Fibroblast of gingiva (primary cell): ENCODE measurements around the gene TGFBR3.

Source experiments
- DNase-seq: peaks from one replicate; pipeline ENCODE4 v3.0.0-alpha.2; 2011; ENCODE audit warnings: low read depth

TGFBR3 gene

DNA sequence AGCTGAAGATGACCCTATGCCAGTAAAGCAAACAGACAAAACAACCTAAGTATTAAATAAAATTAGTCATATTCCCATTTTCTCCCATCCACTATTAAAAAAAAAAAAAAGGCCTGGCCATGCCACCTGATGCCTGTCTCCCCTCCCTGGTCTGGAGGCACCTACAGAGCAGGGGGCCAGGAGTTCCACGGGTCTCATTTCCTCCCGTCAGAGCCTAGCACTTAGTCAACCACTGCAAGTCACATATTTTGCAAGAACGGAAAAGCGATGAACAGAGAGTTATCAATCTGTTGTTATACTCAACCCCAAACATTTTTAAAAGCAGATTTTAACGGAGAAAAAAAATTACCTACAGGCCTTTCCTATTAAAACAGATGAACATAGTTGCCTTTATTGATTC lies 59.3 kb downstream of the TGFBR3 start:
- DNase-seq = no peak

DNA sequence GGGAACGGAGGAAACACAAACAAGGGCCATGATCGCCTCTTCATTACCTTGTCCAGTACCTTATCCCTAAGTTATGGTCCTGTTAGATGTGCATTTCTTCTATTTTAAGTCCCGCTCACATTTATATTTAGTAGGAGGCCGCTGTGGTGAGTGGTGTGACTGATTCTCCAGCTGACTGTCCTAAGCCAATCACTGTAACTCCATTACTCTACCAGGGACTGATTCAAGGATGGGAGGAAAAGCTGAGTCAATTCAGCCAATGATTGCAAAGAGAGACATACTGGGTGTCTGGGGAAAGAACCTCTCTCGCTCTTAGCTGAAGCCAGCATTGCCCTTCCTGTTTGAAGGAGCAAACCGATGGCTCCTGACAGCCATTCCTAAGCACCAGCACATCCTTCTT lies 59.7 kb downstream of the TGFBR3 start:
- no peak for DNase-seq

DNA sequence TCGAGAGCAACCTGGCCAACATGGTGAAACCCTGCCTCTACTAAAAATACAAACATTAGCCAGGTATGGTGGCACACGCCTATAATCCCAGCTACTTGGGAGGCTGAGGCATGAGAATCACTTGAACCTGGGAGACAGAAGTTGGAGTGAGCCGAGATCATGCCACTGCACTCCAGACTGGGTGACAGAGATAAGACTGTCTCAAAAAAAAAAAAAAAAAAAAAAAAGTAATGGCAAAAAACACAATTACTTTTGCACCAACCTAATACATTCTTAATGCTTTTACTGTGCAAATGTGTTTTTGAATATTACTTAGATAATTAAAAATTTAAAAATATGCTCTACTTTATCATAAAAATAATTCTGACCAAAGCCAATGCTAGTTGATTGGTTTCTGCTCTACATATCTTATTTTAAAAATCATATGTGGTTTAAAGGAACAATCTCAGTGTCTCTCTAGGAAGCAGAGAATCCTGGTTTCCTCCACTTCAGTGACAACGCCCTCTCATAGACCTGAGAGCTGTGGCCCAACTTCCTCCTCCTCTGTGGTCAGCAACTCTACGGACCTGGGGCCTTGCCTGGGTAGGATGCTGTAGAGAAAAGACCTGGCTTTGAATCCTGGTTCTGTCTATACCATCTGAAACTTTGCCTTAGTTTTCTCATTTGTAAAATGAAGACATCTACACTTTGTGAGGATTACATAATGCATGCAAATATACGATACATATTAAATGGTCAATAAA lies 64.7 kb downstream of the TGFBR3 start:
- no peak for DNase-seq

DNA sequence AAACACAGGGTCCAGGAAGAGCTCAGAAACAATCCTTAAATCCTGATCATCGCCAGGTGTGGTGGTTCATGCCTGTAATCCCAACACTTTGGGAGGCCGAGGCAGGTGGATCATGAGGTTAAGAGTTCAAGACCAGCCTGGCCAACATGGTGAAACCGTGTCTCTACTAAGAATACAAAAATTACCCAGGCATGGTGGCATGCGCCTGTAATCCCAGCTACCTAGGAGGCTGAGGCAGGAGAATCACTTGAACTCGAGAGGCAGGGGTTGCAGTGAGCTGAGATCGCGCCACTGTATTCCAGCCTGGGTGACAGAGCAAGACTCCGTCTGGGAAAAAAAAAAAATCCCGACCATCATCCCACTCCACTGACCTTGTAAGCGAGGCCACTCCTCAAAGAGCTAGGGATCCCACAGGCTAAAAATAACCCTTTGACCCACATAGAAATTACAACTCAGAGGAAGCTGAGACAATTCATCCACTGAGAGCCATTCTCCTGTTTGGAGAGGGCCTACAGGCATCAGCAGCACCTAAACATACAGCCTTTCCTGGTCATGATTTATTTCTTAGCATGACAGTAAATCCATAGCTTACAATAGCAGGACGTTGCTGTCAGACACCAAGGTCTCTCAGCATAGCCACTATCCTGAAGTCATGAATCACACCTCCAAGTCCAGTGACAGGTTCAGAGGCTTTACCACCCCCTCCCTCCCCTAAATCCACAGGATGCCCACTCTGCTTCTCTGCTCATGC lies 66.7 kb downstream of the TGFBR3 start:
- no peak for DNase-seq

DNA sequence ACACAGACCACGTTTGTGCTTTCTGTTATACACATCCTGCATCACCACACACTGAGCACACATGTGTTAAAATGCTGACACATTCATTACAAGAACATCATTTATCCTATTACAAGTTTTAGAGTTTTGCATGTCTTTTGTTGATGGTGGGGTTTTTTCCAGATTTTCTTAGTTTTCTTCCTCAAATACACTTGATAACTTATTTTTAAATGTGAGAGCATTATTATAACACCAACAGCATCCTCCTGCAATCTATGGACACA lies 67.3 kb downstream of the TGFBR3 start:
- no peak for DNase-seq

DNA sequence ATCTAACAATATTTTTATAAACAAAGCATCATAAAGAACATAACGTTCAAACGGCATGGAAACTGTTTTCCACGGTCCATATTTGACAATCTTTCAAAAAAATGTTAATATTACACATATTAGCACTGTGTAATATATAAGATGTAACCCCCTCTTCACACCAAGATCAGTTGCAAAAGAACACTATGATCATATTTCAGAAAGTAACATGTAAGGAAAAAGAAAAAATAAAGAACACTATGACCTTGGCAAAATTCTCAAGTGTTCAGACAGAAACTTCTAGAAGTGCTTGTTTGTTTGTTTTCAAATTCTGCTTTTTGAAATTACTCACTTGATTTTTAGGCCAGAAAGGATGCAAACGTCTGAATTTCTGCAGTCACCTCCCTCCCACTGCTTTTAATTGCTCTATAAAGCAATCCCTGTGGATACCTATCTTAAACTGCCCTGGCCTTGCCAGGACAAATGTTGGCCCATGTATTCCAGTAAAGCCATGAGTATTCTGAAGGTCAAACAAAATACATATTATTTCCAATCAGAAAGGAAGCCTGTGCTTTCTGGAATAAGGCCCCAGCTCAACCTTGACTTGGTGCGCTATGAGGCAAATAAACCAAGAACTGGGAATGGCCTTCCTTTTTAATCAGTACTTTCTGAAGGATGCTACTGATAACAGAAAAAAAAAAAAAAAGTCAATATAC lies 68.6 kb downstream of the TGFBR3 start:
- DNase-seq = peak; percentile 26

DNA sequence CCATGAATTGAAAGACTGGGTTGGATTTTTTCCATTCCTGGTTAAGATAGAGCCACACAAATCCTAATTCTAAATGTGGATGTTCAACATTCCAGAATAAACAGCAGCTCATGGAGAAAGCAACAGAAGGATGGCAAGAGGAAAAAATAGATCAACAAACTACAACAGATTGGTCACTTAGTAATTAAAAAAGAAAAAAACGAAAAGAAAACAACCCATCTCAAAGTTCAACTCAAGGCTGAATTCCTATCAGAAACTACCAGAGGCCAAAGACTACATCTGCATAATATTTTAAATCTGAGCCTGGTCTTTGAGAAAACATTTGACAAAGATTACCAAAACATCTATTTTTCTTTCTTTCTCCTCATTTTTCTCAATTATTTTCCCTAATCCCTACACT lies 69.9 kb downstream of the TGFBR3 start:
- no peak for DNase-seq

DNA sequence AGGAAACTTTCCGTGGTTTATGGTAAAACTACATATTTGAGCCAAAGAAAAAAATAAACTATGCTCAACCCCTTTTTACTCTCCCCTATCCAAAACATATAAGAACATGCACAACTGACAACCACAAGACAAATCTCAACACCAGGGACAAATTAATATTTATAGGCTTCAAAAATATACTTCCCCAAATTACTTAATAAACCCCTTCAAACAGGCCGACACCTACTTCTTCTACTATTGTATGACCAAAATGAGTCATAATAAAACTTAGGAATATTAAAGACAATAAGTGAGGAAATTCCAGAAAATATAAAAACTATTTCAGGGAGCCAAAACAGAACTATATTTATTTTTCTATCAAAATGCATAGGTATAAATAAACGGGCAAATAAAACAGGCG lies 71.5 kb downstream of the TGFBR3 start:
- no peak for DNase-seq

DNA sequence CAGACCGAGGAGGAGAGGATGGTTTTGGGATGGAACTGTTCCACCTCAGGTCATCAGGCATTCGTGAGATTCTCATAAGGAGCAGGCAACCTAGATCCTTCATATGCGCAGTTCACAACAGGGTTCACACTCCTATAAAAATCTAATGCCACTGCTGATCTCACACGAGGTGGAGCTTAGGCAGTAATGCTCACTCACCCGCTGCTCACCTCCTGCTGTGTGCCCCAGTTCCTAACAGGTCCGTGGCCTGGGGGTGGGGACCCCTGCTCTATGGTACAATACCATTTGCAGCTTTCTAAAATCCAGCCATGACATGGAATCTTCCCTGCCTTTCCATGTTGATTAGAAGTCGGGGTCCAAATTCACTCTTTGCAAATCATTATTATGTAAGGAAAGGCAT lies 72.1 kb downstream of the TGFBR3 start:
- DNase-seq = no peak

DNA sequence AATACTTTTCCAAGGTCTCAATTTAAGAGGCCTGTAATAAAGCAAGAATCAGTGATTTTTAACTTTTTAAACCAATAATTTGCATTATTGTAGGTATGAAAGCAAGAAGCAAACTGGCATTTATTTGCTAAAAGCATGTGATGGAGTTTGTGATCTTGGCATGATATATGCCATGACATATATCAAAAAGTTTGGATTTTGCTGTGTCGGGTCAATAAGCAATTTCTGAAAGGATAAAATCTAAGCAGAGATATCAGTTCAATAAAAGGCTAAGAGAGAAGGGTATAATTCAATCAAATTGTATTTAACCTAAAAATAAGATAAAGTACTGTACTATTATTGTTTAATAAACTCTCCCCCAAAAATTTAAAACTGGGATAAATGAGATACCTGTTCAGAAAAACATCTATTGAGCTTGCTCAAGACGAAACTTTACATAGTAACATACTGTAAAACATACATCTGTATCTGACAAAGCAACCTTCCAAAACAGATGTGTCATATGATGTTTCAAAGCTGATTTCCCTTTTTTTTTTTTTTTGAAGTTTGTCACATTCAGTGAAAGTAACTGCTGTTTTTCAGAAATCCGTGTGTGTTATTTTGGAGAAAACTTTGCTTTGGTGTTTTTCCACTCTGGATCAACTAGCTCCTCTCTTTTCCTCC lies 74.5 kb downstream of the TGFBR3 start:
- DNase-seq = no peak

DNA sequence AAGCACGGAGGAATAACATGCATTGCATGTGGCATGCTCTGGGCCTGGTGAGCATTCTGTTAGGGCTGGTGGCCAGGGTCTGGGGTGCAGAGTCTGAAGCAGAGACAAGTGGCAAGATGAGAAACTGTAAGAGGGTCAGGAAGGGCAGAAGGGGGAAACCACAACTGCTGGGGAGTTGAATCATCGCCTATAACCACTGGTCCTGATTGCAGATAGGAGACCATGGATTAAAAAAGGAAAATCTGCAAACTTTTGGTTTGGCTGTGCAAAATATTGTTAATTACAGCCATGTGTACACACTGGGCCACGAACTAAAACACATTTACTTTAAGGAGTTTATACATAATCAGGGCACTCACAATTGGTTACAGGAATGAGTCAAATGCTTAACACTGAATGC lies 76.6 kb downstream of the TGFBR3 start:
- no peak for DNase-seq

DNA sequence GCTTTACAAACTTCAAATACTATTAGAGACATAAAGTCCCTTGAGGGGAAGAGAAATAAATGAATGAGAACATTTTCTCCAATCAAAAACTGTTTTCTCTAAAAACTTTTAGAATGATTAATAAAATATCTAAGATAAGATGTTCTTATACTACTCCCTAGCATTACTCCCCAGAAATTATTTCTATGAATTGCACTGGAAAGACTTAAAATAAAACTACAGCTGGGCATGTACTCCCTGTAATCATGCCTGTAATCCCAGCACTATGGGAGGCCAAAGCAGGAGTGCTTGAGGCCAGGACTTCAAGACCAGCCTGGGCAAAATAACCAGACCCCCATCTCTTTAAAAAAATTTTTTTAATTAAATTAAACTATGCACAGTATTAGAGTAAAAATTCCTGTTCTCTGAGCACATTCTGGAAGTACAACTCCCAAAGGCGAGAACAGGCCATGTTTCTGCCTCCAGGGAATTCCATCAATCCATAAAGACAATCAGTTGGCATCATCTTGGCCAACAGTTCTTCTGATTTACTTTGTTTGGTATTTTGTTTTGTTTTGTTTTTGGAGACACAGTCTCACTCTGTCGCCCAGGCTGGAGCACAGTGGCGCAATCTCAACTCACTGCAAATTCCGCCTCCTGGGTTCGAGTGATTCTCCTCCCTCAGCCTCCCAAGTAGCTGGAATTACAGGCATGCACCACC lies 77.9 kb downstream of the TGFBR3 start:
- DNase-seq = no peak

DNA sequence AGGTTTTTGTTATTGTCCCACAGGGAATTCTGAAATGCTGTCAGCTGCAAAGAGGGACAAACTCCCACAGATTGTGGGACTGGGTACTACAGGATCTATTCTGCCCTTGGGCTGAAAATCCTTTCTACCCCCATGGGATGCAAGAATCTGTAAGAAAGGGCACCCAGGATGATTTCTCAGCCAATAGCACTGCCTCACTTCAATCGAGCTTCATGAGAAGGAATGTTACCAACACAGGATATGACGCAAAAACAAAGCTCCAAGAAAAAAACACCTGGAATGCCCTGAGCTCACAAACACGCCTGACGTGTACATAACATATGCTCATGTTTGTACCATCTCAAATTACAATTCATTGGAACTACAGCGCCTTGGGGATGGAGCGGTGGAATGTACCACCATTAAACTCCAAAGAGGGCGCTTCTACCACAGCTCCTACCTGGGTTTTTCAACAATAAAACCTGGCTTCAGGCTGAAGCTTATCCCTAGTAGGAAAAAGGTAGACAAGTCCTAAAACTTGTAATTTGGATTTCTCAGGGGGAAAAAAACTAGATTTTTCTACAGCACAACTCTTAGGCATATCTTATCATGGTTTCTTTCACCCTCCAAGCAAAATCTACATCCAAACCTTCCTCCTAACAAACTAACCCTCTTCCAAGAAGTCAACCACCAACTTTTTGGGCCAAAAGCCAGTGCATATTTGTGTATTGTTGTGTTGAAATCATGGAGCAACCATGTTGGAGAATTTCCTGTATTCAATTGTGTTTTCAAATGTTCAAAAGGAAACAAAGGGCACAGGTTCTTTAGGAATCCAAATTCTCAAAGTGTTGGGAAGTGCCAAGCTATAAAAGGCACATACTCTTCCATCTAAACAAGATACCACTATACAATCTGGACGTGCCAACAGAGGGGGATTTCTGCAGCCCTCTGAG lies 78.9 kb downstream of the TGFBR3 start:
- DNase-seq = peak; percentile 81

DNA sequence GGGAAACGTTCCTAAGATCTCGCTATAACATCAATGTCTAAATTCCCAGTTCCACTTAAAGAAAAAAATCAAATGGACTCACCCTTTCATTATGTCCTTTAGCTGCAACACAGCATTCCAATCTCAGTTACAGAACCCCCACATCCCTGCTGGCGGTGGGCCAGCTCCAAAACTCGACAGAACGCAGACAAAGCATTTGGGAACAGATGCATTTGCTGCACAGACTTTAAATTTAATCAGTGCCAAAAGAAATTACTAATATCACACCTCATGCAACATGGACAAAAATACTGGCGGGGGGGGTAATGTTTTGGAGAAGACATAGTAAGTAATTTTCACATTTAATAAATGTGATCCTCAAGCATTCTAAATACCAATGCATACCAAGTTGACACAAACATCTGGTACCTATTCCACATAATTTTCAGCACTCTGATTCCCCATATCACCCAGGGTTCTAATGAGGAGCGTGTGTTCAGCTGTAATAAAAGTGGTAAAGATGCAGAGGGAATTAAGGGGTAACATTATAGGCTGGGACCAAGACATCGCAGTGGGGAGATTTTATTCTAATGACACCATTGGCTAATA lies 79.7 kb downstream of the TGFBR3 start:
- DNase-seq = no peak

DNA sequence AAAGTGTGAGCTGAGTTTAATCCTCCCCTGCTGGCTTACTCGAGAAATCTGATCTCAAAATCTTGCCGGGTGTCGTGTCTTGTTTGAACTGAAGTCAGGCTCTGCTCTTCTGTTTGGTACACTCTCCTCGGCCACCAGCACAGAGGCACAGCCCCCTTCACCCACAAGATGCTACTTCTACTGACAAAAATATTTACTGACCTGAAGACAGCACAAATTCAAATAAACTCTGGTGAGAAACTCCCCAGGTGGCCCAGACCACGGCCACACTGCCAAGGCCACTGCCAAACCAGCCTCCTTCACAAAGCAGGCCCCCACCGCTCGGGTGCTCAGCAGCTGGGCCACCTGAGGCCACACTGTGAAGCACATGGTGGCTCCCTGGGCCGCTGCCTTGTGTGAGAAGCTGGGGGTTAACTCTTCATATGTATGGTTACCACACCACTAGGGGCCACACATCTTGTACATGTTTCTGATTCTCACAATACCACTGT lies 80.6 kb downstream of the TGFBR3 start:
- no peak for DNase-seq

DNA sequence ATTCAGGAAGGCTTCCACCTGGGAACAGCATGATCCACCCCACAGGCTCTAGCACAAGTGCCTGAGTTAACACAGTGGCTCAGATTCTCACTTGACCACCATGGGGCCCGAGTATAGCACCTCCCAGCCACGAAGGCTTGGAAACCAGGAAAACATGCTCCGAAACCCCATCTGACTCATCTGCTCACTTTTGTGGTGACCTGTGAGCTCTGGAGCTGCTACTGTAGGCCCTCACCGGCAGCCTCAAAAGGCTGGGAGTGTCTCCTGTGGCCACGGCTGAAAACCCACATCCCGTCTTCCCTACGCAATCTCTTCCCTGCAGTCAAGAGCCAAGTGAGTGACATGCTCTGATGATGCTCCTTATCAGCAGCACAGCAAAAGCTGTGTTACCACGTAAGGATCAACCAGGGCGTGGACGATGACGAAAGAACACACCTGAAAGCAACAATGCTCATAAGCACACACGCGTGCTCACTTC lies 81.4 kb downstream of the TGFBR3 start:
- no peak for DNase-seq

DNA sequence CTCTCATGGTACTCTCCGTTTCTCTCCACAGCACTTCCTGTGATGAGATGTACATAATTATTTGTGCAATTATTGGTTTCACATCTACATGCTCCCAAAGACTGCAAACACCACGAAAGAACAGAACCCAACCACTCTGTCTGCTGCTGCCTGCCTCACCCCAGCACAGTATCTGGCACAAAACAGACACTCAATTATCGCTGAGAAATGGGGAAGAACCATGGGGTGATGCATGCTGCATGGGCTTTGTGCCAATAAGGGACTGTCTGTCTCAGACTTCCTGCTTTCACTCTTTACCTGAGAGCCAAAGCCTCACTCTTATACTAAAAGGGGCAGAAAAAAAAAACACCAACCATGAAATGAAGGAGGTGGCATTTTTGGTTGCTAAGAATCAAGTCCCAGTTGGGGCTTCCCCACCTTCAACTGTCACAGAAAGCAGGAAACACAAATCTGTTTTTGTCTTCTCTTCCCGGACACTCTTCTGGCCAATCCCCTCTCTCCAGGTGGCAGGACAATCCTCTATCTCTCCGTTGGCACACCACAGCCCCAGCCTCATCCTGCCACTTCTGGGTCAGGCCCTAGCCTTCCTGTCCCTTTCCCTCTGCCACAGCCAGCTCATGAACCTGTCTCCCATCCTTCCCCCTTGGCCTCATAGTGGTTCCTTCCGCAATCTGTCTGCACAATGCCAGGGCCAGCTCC lies 82.0 kb downstream of the TGFBR3 start:
- DNase-seq = no peak

DNA sequence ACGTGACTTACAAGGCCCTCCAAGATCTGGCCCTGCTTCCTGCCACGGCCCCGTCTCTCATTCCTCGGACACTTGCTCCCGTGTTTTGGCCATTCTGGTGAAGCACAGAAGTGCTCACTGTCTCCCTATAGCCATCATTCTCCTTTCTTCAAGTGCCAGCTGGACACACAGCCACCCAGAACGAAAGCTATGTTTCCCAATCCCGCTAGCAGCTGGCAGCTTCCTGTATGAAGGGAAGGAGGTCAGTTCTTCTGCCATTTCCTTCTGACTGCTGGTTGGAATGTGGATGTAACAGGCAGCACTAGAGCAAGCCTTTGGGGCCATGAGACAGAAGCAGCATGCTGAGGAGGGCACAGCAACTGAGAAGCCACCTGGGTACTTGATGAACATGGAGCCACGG lies 82.8 kb downstream of the TGFBR3 start:
- peak; percentile 84 for DNase-seq

DNA sequence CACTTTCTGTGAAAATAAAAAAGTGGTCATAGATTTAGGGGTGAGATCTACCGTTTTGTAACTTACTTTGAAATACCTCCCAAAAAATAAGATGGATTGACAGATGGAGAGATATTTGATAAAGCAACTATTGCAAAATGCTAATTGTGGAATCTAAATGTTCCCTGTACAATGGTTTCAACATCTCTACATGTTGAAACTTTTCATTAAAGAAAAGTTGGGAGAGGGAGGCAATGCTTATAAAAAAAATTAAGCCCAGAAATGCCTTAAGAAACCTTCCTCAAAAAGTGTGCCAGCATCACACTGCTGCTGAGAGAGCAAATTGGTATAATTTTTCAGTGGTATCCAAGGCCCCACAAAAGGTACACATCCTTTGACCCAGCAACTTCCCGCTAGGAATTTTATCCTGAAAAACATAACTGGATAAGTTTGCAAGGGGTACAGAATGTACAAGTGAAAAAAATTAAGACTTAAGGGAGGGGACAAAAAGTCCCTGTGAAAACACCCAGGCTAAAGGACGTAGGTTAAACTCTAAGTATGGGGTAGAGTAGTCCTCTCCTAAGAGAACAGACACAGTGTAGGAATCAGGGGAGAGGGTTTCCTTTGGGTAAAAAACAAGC lies 84.3 kb downstream of the TGFBR3 start:
- peak; percentile 64 for DNase-seq
